GM18870 (cell line): ENCODE data around the gene CCDC127.
"Not testable (repeated sequence)": the region's sequence is repeated elsewhere in the genome, so short reads cannot be mapped to it uniquely, and the experiment has no call there.

Experiments used
- ATAC-seq: cut with Tn5 transposase; IDR thresholded peaks from one replicate; pipeline ENCODE4 v1.9.1; 2021; ENCODE audit warnings: moderate library complexity; ENCODE audit not compliant: unreplicated experiment

CCDC127 gene

GRCh38 chr5:234450-234849, 16.5 kb upstream of the CCDC127 start:
- no peak for ATAC-seq

- not testable (repeated sequence) for ATAC-seq
Measured at GRCh38 chr5:233426-233825, 15.5 kb upstream of the CCDC127 start.

- no peak for ATAC-seq
Measured at GRCh38 chr5:231661-232060, 13.7 kb upstream of the CCDC127 start.

- ATAC-seq: no peak
Measured at GRCh38 chr5:230711-231110, 12.8 kb upstream of the CCDC127 start.

GRCh38 chr5:228886-229285, 10.9 kb upstream of the CCDC127 start:
- ATAC-seq: no peak

GRCh38 chr5:227375-227774, 9.4 kb upstream of the CCDC127 start:
- ATAC-seq: not testable (repeated sequence)

- ATAC-seq: no peak
Measured at GRCh38 chr5:225334-225733, 7.4 kb upstream of the CCDC127 start.

- ATAC-seq: no peak
Measured at GRCh38 chr5:223791-224190, 5.8 kb upstream of the CCDC127 start.

- not testable (repeated sequence) for ATAC-seq
Measured at GRCh38 chr5:222951-223715, 5.2 kb upstream of the CCDC127 start.

- peak; percentile 44 for ATAC-seq
Measured at GRCh38 chr5:219991-220390, 2.0 kb upstream of the CCDC127 start.

GRCh38 chr5:219460-219863, 1.5 kb upstream of the CCDC127 start:
- ATAC-seq: no peak

GRCh38 chr5:218457-219291, 721 bp upstream of the CCDC127 start:
- peak; percentile 0 for ATAC-seq

GRCh38 chr5:216076-216475, 1.9 kb downstream of the CCDC127 start:
- not testable (repeated sequence) for ATAC-seq

- ATAC-seq: not testable (repeated sequence)
Measured at GRCh38 chr5:215256-215655, 2.7 kb downstream of the CCDC127 start.

GRCh38 chr5:213803-214395, 4.1 kb downstream of the CCDC127 start:
- ATAC-seq: no peak

- no peak for ATAC-seq
Measured at GRCh38 chr5:208449-209114, 9.4 kb downstream of the CCDC127 start.

GRCh38 chr5:207599-207998, 10.4 kb downstream of the CCDC127 start:
- no peak for ATAC-seq

- ATAC-seq: no peak
Measured at GRCh38 chr5:206927-207536, 10.9 kb downstream of the CCDC127 start.

GRCh38 chr5:206406-206805, 11.5 kb downstream of the CCDC127 start:
- ATAC-seq: no peak

- no peak for ATAC-seq
Measured at GRCh38 chr5:204966-205670, 12.8 kb downstream of the CCDC127 start.
